GM18907 (cell line): Measurements from ENCODE around the gene ATAD3B.
"Not testable (repeated sequence)": the region's sequence is repeated elsewhere in the genome, so short reads cannot be mapped to it uniquely, and the experiment has no call there.

Source experiments
- ATAC-seq: cut with Tn5 transposase; IDR thresholded peaks from one replicate; pipeline ENCODE4 v1.9.1; 2021; ENCODE audit warnings: mild to moderate bottlenecking, moderate library complexity; ENCODE audit not compliant: unreplicated experiment

Gene ATAD3B

GRCh38 chr1:1432951-1433803, 38.4 kb upstream of the ATAD3B start:
- ATAC-seq: no peak

- no peak for ATAC-seq
Measured at GRCh38 chr1:1433804-1434130, 37.8 kb upstream of the ATAD3B start.

- ATAC-seq: no peak
Measured at GRCh38 chr1:1434131-1434823, 37.3 kb upstream of the ATAD3B start.

- ATAC-seq: no peak
Measured at GRCh38 chr1:1434824-1435105, 36.8 kb upstream of the ATAD3B start.

- ATAC-seq: no peak
Measured at GRCh38 chr1:1435106-1435903, 36.3 kb upstream of the ATAD3B start, which contains the start of gene VWA1. Gene VWA1, plus strand, starts transcription at chr1:1435690. Its CDS starts 59 bp downstream, at chr1:1435749.

GRCh38 chr1:1435911-1436629, 35.5 kb upstream of the ATAD3B start:
- ATAC-seq: no peak

GRCh38 chr1:1436630-1437032, 34.9 kb upstream of the ATAD3B start:
- no peak for ATAC-seq

- no peak for ATAC-seq
Measured at GRCh38 chr1:1437033-1437903, 34.3 kb upstream of the ATAD3B start.

GRCh38 chr1:1437904-1438376, 33.6 kb upstream of the ATAD3B start:
- no peak for ATAC-seq

- ATAC-seq: no peak
Measured at GRCh38 chr1:1438531-1439381, 32.8 kb upstream of the ATAD3B start.

- no peak for ATAC-seq
Measured at GRCh38 chr1:1439546-1440261, 31.9 kb upstream of the ATAD3B start.

- ATAC-seq: no peak
Measured at GRCh38 chr1:1440262-1441001, 31.1 kb upstream of the ATAD3B start.

- ATAC-seq: no peak
Measured at GRCh38 chr1:1441002-1441888, 30.3 kb upstream of the ATAD3B start.

- no peak for ATAC-seq
Measured at GRCh38 chr1:1442069-1442770, 29.3 kb upstream of the ATAD3B start.

- ATAC-seq: not testable (repeated sequence)
Measured at GRCh38 chr1:1446631-1447030, 24.9 kb upstream of the ATAD3B start.

- no peak for ATAC-seq
Measured at GRCh38 chr1:1449099-1449739, 22.3 kb upstream of the ATAD3B start, which contains the start of gene ATAD3C. Gene ATAD3C, plus strand, starts transcription at chr1:1449689. Its CDS starts 995 bp downstream, at chr1:1450684.
